ENCODE data around the gene RNF149.

DNA sequence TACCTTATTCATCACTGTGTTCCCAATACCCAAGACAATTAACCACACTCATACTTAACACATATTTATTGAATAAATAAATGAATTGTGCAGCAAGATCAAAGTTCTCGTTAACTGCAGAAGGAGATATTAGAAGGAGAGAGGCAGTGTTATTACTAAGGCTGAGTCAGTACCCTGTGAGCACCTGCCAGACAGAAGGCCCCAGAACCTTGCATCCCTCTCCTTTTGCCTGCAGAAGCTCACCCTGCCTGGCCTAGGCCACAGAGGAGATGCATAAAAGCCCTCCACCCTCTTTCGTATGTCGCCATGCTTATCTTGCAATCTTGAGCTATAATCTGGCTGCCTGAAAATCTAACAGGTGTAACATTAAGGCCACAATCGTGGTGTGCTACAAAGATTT lies 20.5 kb upstream of the RNF149 start:
- TF ChIP-seq EZH2 (IDR thresholded peaks at IDR 0.05; ENCODE audit: borderline replicate concordance, low read length) = no peak
- TF ChIP-seq, protein P1, sequence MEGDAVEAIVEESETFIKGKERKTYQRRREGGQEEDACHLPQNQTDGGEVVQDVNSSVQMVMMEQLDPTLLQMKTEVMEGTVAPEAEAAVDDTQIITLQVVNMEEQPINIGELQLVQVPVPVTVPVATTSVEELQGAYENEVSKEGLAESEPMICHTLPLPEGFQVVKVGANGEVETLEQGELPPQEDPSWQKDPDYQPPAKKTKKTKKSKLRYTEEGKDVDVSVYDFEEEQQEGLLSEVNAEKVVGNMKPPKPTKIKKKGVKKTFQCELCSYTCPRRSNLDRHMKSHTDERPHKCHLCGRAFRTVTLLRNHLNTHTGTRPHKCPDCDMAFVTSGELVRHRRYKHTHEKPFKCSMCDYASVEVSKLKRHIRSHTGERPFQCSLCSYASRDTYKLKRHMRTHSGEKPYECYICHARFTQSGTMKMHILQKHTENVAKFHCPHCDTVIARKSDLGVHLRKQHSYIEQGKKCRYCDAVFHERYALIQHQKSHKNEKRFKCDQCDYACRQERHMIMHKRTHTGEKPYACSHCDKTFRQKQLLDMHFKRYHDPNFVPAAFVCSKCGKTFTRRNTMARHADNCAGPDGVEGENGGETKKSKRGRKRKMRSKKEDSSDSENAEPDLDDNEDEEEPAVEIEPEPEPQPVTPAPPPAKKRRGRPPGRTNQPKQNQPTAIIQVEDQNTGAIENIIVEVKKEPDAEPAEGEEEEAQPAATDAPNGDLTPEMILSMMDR (IDR thresholded peaks at IDR 0.05; ENCODE audit: low read length) = no peak
